Activated CD4-positive, alpha-beta memory T cell treated with anti-CD3 and anti-CD28 coated beads, Interleukin-2, amount 10 ng/mL, durations not matched to agents 7 days and 5 days (primary cell): ENCODE data around the gene ALKBH8. TPM values are rescaled to one million over a fixed set of nuclear protein-coding genes. Genes with fewer than 3 reads are reported as not detected.
A peak's percentile ranks its signal among the peaks of the same experiment; 100 is the strongest.
"Not testable (repeated sequence)": the region's sequence is repeated elsewhere in the genome, so short reads cannot be mapped to it uniquely, and the experiment has no call there.

Experiments
- CTCF ChIA-PET: fragments of 350-600 bp; sonication (Branson Sonifier 250); formaldehyde crosslinking; loops from one replicate; lab custom pipeline; 2021; ENCODE audit warnings: antibody characterized with exemption, inconsistent platforms; lab: Charles Lee
- POLR2A ChIA-PET: fragments of 350-600 bp; sonication (Branson Sonifier 250); formaldehyde crosslinking; loops from one replicate; lab custom pipeline; 2021; ENCODE audit warnings: antibody characterized with exemption; lab: Charles Lee
- DNase-seq: peaks from one replicate; pipeline ENCODE4 v3.0.0-alpha.2; 2020
- H3K27ac Mint-ChIP-seq: one replicate; pipeline ENCODE4 v1.8.0; 2021; ENCODE audit warnings: mild to moderate bottlenecking, mixed read lengths
- H3K27me3 Mint-ChIP-seq: one replicate; pipeline ENCODE4 v1.8.0; 2021; ENCODE audit warnings: mixed read lengths
- H3K36me3 Mint-ChIP-seq: one replicate; pipeline ENCODE4 v1.8.0; 2021; ENCODE audit warnings: low read depth, mixed read lengths
- H3K4me1 Mint-ChIP-seq: one replicate; pipeline ENCODE4 v1.8.0; 2021; ENCODE audit warnings: mixed read lengths
- H3K4me3 Mint-ChIP-seq: one replicate; pipeline ENCODE4 v1.8.0; 2021; ENCODE audit warnings: mild to moderate bottlenecking, mixed read lengths
- H3K9me3 Mint-ChIP-seq: one replicate; pipeline ENCODE4 v1.8.0; 2021; ENCODE audit warnings: mixed read lengths
- total RNA-seq, 2 experiments: library from RNA; stranded (reverse); gene quantifications; one replicate each; pipeline ENCODE4 v1.2.3, GENCODE V29; 2021

Gene ALKBH8
- total RNA-seq, 2 experiments from 2014 or later, result 7.7 to 8.4 TPM

GRCh38 chr11:107490836-107491235, 74.7 kb downstream of the ALKBH8 start:
- CTCF ChIA-PET, result no interaction called here
- no peak overlapping the region for H3K4me3 Mint-ChIP-seq
- POLR2A ChIA-PET, result interaction anchor here (0.6 kb wide), 1 partner anchor 293 kb away, joined by 3 read pairs; no protein-coding TSS in a partner anchor
- no peaks in the 10 kb centered on the region for H3K36me3 Mint-ChIP-seq
- no peak overlapping the region for H3K27ac Mint-ChIP-seq
- no peak for DNase-seq
- no peaks in the 10 kb centered on the region for H3K4me1 Mint-ChIP-seq
- H3K9me3 Mint-ChIP-seq, result no peaks in the 10 kb centered on the region
- peaks cover 10% of the 10 kb centered on the region for H3K27me3 Mint-ChIP-seq

- H3K4me1 Mint-ChIP-seq, result no peaks in the 10 kb centered on the region
- H3K4me3 Mint-ChIP-seq, result no peak overlapping the region
- H3K36me3 Mint-ChIP-seq, result no peaks in the 10 kb centered on the region
- no peak overlapping the region for H3K27ac Mint-ChIP-seq
- DNase-seq, result no peak
- H3K27me3 Mint-ChIP-seq, result peaks cover 15% of the 10 kb centered on the region
- POLR2A ChIA-PET, result no interaction called here
- CTCF ChIA-PET, result no interaction called here
- no peaks in the 10 kb centered on the region for H3K9me3 Mint-ChIP-seq
Observed at GRCh38 chr11:107482234-107482633, 83.3 kb downstream of the ALKBH8 start.

GRCh38 chr11:107478922-107479321, 86.6 kb downstream of the ALKBH8 start:
- POLR2A ChIA-PET, result no interaction called here

GRCh38 chr11:107477820-107478219, 87.7 kb downstream of the ALKBH8 start:
- no peaks in the 10 kb centered on the region for H3K36me3 Mint-ChIP-seq
- no peak for DNase-seq
- no peak overlapping the region for H3K27ac Mint-ChIP-seq
- no peak overlapping the region for H3K4me3 Mint-ChIP-seq
- H3K9me3 Mint-ChIP-seq, result no peaks in the 10 kb centered on the region
- no peaks in the 10 kb centered on the region for H3K4me1 Mint-ChIP-seq
- ChIA-PET CTCF (no interaction called here), POLR2A (no interaction called here)
- peaks cover 23% of the 10 kb centered on the region for H3K27me3 Mint-ChIP-seq

More at GRCh38 chr11:107478922-107479321, 86.6 kb downstream of the ALKBH8 start:
- Mint-ChIP-seq H3K4me3 (no peak overlapping the region), H3K27ac (no peak overlapping the region), H3K9me3 (no peaks in the 10 kb centered on the region), H3K36me3 (no peaks in the 10 kb centered on the region), H3K4me1 (no peaks in the 10 kb centered on the region), H3K27me3 (peaks cover 24% of the 10 kb centered on the region)
- DNase-seq, result no peak
- CTCF ChIA-PET, result no interaction called here

GRCh38 chr11:107473792-107474191, 91.7 kb downstream of the ALKBH8 start:
- Mint-ChIP-seq H3K27me3 (peaks cover 28% of the 10 kb centered on the region), H3K4me3 (no peak overlapping the region), H3K36me3 (no peaks in the 10 kb centered on the region), H3K4me1 (no peaks in the 10 kb centered on the region), H3K9me3 (no peaks in the 10 kb centered on the region), H3K27ac (no peak overlapping the region)
- no peak for DNase-seq
- CTCF ChIA-PET, result no interaction called here
- POLR2A ChIA-PET, result no interaction called here

GRCh38 chr11:107472966-107473365, 92.6 kb downstream of the ALKBH8 start:
- H3K9me3 Mint-ChIP-seq, result no peaks in the 10 kb centered on the region
- no peak overlapping the region for H3K27ac Mint-ChIP-seq
- ChIA-PET CTCF (no interaction called here), POLR2A (no interaction called here)
- no peak overlapping the region for H3K4me3 Mint-ChIP-seq
- no peak for DNase-seq
- H3K4me1 Mint-ChIP-seq, result no peaks in the 10 kb centered on the region
- H3K27me3 Mint-ChIP-seq, result peaks cover 29% of the 10 kb centered on the region
- H3K36me3 Mint-ChIP-seq, result no peaks in the 10 kb centered on the region

- Mint-ChIP-seq H3K9me3 (peaks cover 4% of the 10 kb centered on the region), H3K27ac (no peak overlapping the region), H3K4me3 (no peak overlapping the region), H3K27me3 (peaks cover 20% of the 10 kb centered on the region), H3K36me3 (no peaks in the 10 kb centered on the region), H3K4me1 (no peaks in the 10 kb centered on the region)
- ChIA-PET CTCF (no interaction called here), POLR2A (no interaction called here)
- no peak for DNase-seq
Observed at GRCh38 chr11:107468596-107468995, 96.9 kb downstream of the ALKBH8 start.

- no peaks in the 10 kb centered on the region for H3K4me1 Mint-ChIP-seq
- no peak for DNase-seq
- no peak overlapping the region for H3K4me3 Mint-ChIP-seq
- H3K27ac Mint-ChIP-seq, result no peak overlapping the region
- ChIA-PET POLR2A (no interaction called here), CTCF (interaction anchor here (0.6 kb wide), 1 partner anchor 135 kb away, joined by 3 read pairs; no protein-coding TSS in a partner anchor)
- peaks cover 6% of the 10 kb centered on the region for H3K9me3 Mint-ChIP-seq
- H3K27me3 Mint-ChIP-seq, result peaks cover 29% of the 10 kb centered on the region
- H3K36me3 Mint-ChIP-seq, result no peaks in the 10 kb centered on the region
Observed at GRCh38 chr11:107467696-107468095, 97.8 kb downstream of the ALKBH8 start.

GRCh38 chr11:107466275-107466866, 99.2 kb downstream of the ALKBH8 start:
- H3K27ac Mint-ChIP-seq, H3K4me3 Mint-ChIP-seq, H3K36me3 Mint-ChIP-seq, CTCF ChIA-PET, POLR2A ChIA-PET, H3K9me3 Mint-ChIP-seq, DNase-seq, H3K4me1 Mint-ChIP-seq: not testable (repeated sequence)
- H3K27me3 Mint-ChIP-seq, result peaks cover 26% of the 10 kb centered on the region

GRCh38 chr11:107457558-107458271, 107.8 kb downstream of the ALKBH8 start, which contains the start of gene CWF19L2:
Gene CWF19L2 (minus strand): TSS chr11:107457825. CDS start chr11:107457816, 9 bp downstream.
- POLR2A ChIA-PET, result interaction anchor here (0.7 to 1.6 kb wide), 10 partner anchors 10 to 1207 kb away, joined by 3 to 8 read pairs (median 3); partner anchors contain the start of genes ALKBH8, CUL5 and DDX10
- Mint-ChIP-seq H3K4me3 (peak within 1 kb of the TSS; percentile 82), H3K4me1 (peaks cover 28% of the 10 kb centered on the region), H3K9me3 (peaks cover 2% of the 10 kb centered on the region), H3K27ac (peak within 1 kb of the TSS; percentile 73), H3K36me3 (peaks cover 18% of the 10 kb centered on the region), H3K27me3 (peaks cover 1% of the 10 kb centered on the region)
- CTCF ChIA-PET, result interaction anchor here (0.5 to 1.4 kb wide), 5 partner anchors 10 to 1399 kb away, joined by 3 to 8 read pairs (median 3); partner anchors contain the start of gene ALKBH8
- peak; percentile 92 for DNase-seq

- H3K9me3 Mint-ChIP-seq, result peaks cover 2% of the 10 kb centered on the region
- peak overlapping the region; percentile 82 for H3K4me3 Mint-ChIP-seq
- H3K27ac Mint-ChIP-seq, result peak overlapping the region; percentile 73
- H3K36me3 Mint-ChIP-seq, result peaks cover 19% of the 10 kb centered on the region
- POLR2A ChIA-PET, result interaction anchor here (0.9 to 1.6 kb wide), 8 partner anchors 9 to 553 kb away, joined by 3 to 8 read pairs (median 3); partner anchors contain the start of genes ALKBH8 and CUL5
- no peaks in the 10 kb centered on the region for H3K27me3 Mint-ChIP-seq
- CTCF ChIA-PET, result interaction anchor here (1.3 to 1.4 kb wide), 2 partner anchors 10 to 108 kb away, joined by 3 to 4 read pairs; partner anchors contain the start of gene ALKBH8
- DNase-seq, result peak; percentile 16
- H3K4me1 Mint-ChIP-seq, result peaks cover 28% of the 10 kb centered on the region
Observed at GRCh38 chr11:107457205-107457557, 108.4 kb downstream of the ALKBH8 start.

GRCh38 chr11:107453594-107454286, 111.8 kb downstream of the ALKBH8 start:
- ChIA-PET POLR2A (no interaction called here), CTCF (no interaction called here)
- Mint-ChIP-seq H3K4me1 (peaks cover 30% of the 10 kb centered on the region), H3K4me3 (no peak overlapping the region), H3K27ac (no peak overlapping the region), H3K27me3 (no peaks in the 10 kb centered on the region), H3K9me3 (no peaks in the 10 kb centered on the region), H3K36me3 (peaks cover 26% of the 10 kb centered on the region)
- DNase-seq, result no peak
